ENCODE measurements around the gene LRMDA. TPM values are rescaled to one million over a fixed set of nuclear protein-coding genes. Genes with fewer than 3 reads are reported as not detected.

The LRMDA gene
- total and polyA plus RNA-seq, 2 of the 8 experiments (the other 6 are each of a cell fraction or from before 2014, with no cell fraction given) = 0.86 to 2.8 TPM

GRCh38 chr10:76456197-76456596 is 1024.8 kb downstream of the LRMDA start:
- H2BK12ac ChIP-seq (ENCODE audit: low read depth, low read length) = no peak overlapping the region
- no peak overlapping the region for H3K4ac ChIP-seq (replicated peaks; ENCODE audit: insufficient read length, low read depth, low read length)
- no peak overlapping the region for H3K23ac ChIP-seq (ENCODE audit: insufficient read length)
- WGBS, 2 experiments (ENCODE audit: extremely low coverage in 1 of 2, insufficient coverage in 1 of 2, insufficient read length in 1 of 2, insufficient replicate concordance in 2 of 2, low coverage in 1 of 2, low lambda C conversion rate in 2 of 2, missing lambda C conversion rate in 1 of 2) = 91% methylated on average over 1 of the region's 1 CpG; no CpG with 5 or more reads in 1 of the 2 experiments
- H3K27ac ChIP-seq (ENCODE audit: low read depth, low read length) = no peak overlapping the region
- no peak overlapping the region for H2AK5ac ChIP-seq (ENCODE audit: low read depth, low read length)
- no peak overlapping the region for H2BK5ac ChIP-seq (ENCODE audit: low read depth, low read length)
- no peaks in the 10 kb centered on the region for H3K79me1 ChIP-seq (ENCODE audit: low read depth, low read length)
- no peak overlapping the region for H2BK20ac ChIP-seq (ENCODE audit: low read length)
- no peak overlapping the region for H3K56ac ChIP-seq (replicated peaks; ENCODE audit: insufficient read length, low read depth, low read length)
- ChIA-PET CTCF (ENCODE audit: partially characterized antibody) (no interaction called here), POLR2A (ENCODE audit: partially characterized antibody) (no interaction called here)
- no peak overlapping the region for H2BK15ac ChIP-seq (ENCODE audit: low read length)
- no peak overlapping the region for H2AFZ ChIP-seq (ENCODE audit: low read length)
- H3K9ac ChIP-seq (replicated peaks in 1 of 4; ENCODE audit: extremely low read depth in 1 of 4, low read depth in 3 of 4, low read length in 3 of 4) = no peak overlapping the region
- H3K18ac ChIP-seq (ENCODE audit: extremely low read depth, low read length) = no peak overlapping the region
- no peaks in the 10 kb centered on the region for H3K79me2 ChIP-seq (ENCODE audit: control insufficient read depth in 1 of 2, insufficient read depth in 2 of 2, low read length in 2 of 2)
- H3K9me3 ChIP-seq (ENCODE audit: insufficient read depth in 2 of 2, low read depth in 1 of 2, low read length in 1 of 2) = no peaks in the 10 kb centered on the region
- no peak overlapping the region for H3K14ac ChIP-seq (ENCODE audit: insufficient read length)
- no peaks in the 10 kb centered on the region for H3K4me1 ChIP-seq (replicated peaks in 1 of 4; ENCODE audit: control insufficient read depth in 3 of 4, insufficient read depth in 4 of 4, low read length in 3 of 4)
- H3K27me3 ChIP-seq (replicated peaks in 1 of 4; ENCODE audit: control insufficient read depth in 3 of 4, extremely low read depth in 1 of 4, insufficient read depth in 3 of 4, low read length in 3 of 4) = no peaks in the 10 kb centered on the region
- no peaks in the 10 kb centered on the region for H3K36me3 ChIP-seq (ENCODE audit: control insufficient read depth in 2 of 4, insufficient read depth in 4 of 4, low read length in 3 of 4)
- no peak overlapping the region for H2BK120ac ChIP-seq (replicated peaks; ENCODE audit: low read depth, low read length)
- no peak overlapping the region for H4K91ac ChIP-seq (replicated peaks; ENCODE audit: insufficient read length, low read length)
- no peak overlapping the region for H4K8ac ChIP-seq (ENCODE audit: extremely low read depth, insufficient read depth, low read length)
- DNase-seq (ENCODE audit: low read depth in 1 of 2, low spot score in 2 of 2) (no peak), FAIRE-seq (no peak)
- H4K5ac ChIP-seq (ENCODE audit: insufficient read length, low read depth, low read length) = no peak overlapping the region
- TF ChIP-seq POLR2A (IDR thresholded peaks at IDR 0.05; ENCODE audit: control extremely low read depth in 1 of 2, low read depth in 2 of 2, low read length in 2 of 2) (no peak), CHD1 (IDR thresholded peaks at IDR 0.05; ENCODE audit: low read depth, low read length) (no peak), TCF12 (IDR thresholded peaks at IDR 0.05; ENCODE audit: low read depth, low read length) (no peak), MAFK (IDR thresholded peaks at IDR 0.05; ENCODE audit: low read depth, low read length) (no peak), ZNF274 (IDR thresholded peaks at IDR 0.05; ENCODE audit: borderline replicate concordance, extremely low read depth, low read length) (no peak), USF2 (IDR thresholded peaks at IDR 0.05; ENCODE audit: low read length) (no peak), CEBPB (IDR thresholded peaks at IDR 0.05; ENCODE audit: low read depth, low read length) (no peak)
- H3K4me3 ChIP-seq (ENCODE audit: extremely low read depth in 1 of 4, insufficient read depth in 2 of 4, low read depth in 3 of 4, low read length in 4 of 4) = no peak overlapping the region
- H4K20me1 ChIP-seq (replicated peaks in 1 of 2; ENCODE audit: control insufficient read depth in 1 of 2, insufficient read depth in 2 of 2, low read length in 2 of 2) = no peaks in the 10 kb centered on the region
- no peaks in the 10 kb centered on the region for H3K23me2 ChIP-seq (ENCODE audit: low read depth, low read length)
- no peak overlapping the region for H3K4me2 ChIP-seq (ENCODE audit: insufficient read depth in 1 of 2, low read depth in 2 of 2, low read length in 2 of 2)
